Measurements from ENCODE around the gene CCDC71.

The CCDC71 gene

GRCh38 chr3:49161808-49162530 lies 4.2 kb downstream of the CCDC71 start:
- H3K4me3 ChIP-seq (ENCODE audit: low read depth, low read length), result no peak overlapping the region
- no peak for DNase-seq (ENCODE audit: low read depth)
- no peak for TF ChIP-seq CTCF (IDR thresholded peaks at IDR 0.05; ENCODE audit: insufficient read depth, low read depth, low read length, missing control alignments)

GRCh38 chr3:49161197-49161596 lies 4.9 kb downstream of the CCDC71 start:
- H3K4me3 ChIP-seq (ENCODE audit: low read depth, low read length), result no peak overlapping the region
- no peak for DNase-seq (ENCODE audit: low read depth)
- no peak for TF ChIP-seq CTCF (IDR thresholded peaks at IDR 0.05; ENCODE audit: insufficient read depth, low read depth, low read length, missing control alignments)

GRCh38 chr3:49158792-49159191 lies 7.3 kb downstream of the CCDC71 start:
- no peak for TF ChIP-seq CTCF (IDR thresholded peaks at IDR 0.05; ENCODE audit: insufficient read depth, low read depth, low read length, missing control alignments)
- DNase-seq (ENCODE audit: low read depth), result no peak
- H3K4me3 ChIP-seq (ENCODE audit: low read depth, low read length), result no peak overlapping the region

GRCh38 chr3:49158103-49158709 lies 7.9 kb downstream of the CCDC71 start:
- DNase-seq (ENCODE audit: low read depth), result peak; percentile 57
- peak; percentile 60 for TF ChIP-seq CTCF (IDR thresholded peaks at IDR 0.05; ENCODE audit: insufficient read depth, low read depth, low read length, missing control alignments)

GRCh38 chr3:49157289-49157688 lies 8.8 kb downstream of the CCDC71 start:
- DNase-seq (ENCODE audit: low read depth), result no peak
- no peak overlapping the region for H3K4me3 ChIP-seq (ENCODE audit: low read depth, low read length)
- no peak for TF ChIP-seq CTCF (IDR thresholded peaks at IDR 0.05; ENCODE audit: insufficient read depth, low read depth, low read length, missing control alignments)

More at GRCh38 chr3:49158103-49158709, 7.9 kb downstream of the CCDC71 start:
- no peak overlapping the region for H3K4me3 ChIP-seq (ENCODE audit: low read depth, low read length)

GRCh38 chr3:49153349-49153912 lies 12.7 kb downstream of the CCDC71 start:
- DNase-seq (ENCODE audit: low read depth), result no peak
- TF ChIP-seq CTCF (IDR thresholded peaks at IDR 0.05; ENCODE audit: insufficient read depth, low read depth, low read length, missing control alignments), result no peak
- no peak overlapping the region for H3K4me3 ChIP-seq (ENCODE audit: low read depth, low read length)

All from GM12865 (cell line).